UCSD-AML1 (cell line): ENCODE data around the gene ZFP36.

Source experiments
- DNase-seq: peaks from one replicate; lab custom pipeline; 2025; ENCODE audit not compliant: unreplicated experiment; lab: John Stamatoyannopoulos, UW

Gene ZFP36

GRCh38 chr19:39417463-39418181 lies 11.0 kb downstream of the ZFP36 start:
- DNase-seq: no peak

DNA sequence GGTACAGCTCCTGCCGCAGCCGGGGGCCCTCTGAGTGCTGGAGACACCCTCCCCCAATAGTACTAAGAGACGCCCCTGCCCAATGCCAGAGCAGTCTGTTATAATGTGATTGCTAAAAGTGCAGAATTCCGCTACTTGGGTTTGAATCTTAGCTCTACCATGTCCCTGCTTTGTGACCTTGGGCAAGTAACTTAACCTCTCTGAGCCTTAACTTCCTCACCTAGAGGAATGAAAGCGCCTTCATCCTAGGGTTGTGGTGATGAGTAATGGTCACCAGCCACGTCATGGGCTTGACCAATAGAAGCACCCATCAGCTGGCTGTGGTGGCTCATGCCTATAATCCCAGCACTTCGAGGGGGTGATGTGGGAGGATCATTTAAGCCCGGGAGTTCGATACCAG lies 12.4 kb downstream of the ZFP36 start:
- DNase-seq: no peak

- DNase-seq: no peak
These were observed 14.1 kb downstream of the ZFP36 start for GRCh38 chr19:39420769-39421168.

GRCh38 chr19:39422020-39422419 lies 15.4 kb downstream of the ZFP36 start:
- no peak for DNase-seq

DNA sequence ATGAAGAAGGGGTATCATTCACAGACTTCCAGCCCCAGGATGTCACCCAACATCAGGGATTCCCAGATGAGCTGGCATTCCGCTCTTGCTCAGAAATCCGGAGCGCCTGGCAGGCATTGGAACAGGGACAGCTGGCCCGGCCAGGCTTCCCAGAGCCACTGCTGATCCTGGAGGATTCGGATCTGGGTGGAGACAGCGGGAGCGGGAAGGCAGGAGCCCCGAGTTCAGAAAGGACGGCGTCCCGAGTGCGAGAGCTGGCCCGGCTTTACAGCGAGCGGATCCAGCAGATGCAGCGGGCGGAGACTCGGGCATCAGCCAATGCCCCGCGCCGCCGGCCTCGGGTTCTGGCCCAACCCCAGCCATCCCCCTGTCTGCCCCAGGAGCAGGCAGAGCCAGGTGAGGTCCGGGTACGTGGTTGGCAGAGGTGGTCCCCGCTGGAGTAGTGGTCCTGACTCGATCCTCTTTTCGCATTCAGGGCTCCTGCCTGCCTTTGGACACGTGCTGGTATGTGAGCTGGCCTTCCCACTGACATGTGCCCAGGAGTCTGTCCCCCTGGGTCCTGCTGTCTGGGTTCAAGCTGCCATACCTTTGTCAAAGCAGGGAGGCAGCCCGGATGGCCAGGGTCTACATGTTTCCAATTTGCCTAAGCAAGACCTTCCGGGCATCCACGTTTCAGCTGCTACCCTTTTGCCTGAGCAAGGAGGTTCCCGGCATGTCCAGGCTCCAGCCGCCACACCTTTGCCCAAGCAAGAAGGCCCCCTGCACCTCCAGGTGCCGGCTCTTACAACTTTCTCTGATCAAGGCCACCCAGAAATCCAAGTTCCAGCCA lies 16.8 kb downstream of the ZFP36 start:
- DNase-seq: no peak

DNA sequence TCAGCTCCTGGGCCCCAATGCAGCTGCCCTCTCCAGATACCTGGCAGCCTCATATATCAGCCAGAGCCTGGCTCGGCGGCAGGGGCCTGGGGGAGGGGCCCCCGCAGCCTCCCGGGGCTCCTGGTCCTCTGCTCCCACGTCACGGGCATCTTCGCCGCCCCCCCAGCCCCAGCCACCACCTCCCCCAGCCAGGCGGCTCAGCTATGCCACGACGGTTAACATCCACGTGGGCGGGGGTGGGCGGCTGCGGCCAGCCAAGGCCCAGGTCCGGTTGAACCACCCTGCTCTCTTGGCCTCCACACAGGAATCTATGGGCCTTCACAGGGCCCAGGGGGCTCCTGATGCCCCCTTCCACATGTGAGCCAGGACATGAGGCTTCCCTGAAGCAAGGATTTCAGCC lies 18.3 kb downstream of the ZFP36 start:
- no peak for DNase-seq

DNA sequence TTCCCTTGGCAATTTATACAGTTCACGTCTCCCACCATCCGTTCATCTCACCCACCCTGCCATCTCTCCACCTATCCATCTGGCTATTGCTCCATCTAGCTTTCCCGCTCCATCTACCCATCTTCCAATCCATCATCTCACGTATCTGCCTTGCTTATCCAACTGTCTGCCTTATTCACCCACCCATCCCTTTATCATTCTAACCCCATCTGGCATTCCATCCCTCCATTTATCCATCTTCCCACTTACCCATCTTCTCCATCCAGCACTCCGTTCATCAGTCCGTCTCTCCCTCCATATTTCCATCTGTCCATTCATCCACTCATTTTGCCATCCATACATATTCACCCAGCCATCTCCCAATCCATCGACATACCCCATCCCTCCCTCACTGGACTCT lies 19.1 kb downstream of the ZFP36 start:
- no peak for DNase-seq

DNA sequence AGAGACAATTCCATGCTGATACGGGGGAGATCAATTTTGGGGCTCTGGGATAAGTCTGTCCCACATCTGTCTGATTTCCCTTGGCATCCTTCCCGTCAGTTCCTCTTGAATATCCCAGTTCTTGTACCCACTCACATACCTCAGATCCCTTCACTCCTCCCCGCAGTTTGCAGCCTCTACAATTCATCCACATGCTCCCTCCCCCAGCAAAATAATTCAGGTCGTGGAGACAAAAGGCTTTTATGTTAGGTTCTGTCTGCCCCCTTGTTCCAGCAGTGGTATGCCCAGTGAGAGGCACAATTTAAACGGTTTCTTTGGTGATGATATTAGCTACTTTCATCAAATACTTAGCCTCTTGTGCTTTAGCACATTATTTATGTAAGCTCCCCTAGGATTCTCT lies 19.5 kb downstream of the ZFP36 start:
- no peak for DNase-seq

GRCh38 chr19:39427707-39428106 lies 21.1 kb downstream of the ZFP36 start:
- DNase-seq: no peak

DNA sequence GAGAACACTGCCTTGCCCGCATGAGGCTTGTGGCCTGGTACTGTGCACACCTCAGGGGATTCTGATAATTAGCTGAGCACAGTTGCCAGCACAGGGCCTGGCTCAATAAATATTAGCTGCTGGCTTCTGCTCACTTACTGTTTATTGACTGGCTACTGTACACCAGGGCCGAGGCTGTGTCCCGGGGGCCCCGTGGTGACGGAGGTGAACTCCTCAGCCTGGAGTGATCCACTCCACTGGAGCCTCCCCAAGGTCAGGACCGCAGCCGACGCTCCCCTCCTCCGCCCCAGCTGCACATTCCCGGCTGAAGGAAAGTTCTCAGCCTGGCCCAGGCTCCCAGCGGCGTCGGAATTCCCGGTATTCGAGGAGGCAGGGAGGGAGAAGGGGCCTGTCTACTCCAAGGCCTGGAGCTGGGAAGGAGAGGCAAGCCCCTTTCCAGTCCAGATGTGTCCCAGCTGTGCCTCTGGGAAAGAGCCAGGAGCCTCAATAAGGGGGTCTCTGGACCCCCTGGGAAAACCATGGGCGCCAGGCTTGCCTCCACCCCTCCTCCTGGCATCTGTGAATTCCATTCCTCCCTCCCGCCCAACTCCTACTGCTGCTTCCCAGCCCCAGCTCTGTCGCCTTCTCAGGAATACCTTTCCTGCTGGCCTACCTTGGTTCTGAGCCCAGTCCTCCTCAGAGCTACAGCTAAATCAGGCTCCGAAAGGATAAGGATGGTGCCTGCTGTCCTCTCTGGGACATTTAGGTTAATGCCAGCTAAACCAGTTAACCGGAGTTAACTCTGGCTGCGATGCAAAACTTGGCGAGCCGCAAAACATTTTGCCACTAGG lies 21.9 kb downstream of the ZFP36 start:
- no peak for DNase-seq

DNA sequence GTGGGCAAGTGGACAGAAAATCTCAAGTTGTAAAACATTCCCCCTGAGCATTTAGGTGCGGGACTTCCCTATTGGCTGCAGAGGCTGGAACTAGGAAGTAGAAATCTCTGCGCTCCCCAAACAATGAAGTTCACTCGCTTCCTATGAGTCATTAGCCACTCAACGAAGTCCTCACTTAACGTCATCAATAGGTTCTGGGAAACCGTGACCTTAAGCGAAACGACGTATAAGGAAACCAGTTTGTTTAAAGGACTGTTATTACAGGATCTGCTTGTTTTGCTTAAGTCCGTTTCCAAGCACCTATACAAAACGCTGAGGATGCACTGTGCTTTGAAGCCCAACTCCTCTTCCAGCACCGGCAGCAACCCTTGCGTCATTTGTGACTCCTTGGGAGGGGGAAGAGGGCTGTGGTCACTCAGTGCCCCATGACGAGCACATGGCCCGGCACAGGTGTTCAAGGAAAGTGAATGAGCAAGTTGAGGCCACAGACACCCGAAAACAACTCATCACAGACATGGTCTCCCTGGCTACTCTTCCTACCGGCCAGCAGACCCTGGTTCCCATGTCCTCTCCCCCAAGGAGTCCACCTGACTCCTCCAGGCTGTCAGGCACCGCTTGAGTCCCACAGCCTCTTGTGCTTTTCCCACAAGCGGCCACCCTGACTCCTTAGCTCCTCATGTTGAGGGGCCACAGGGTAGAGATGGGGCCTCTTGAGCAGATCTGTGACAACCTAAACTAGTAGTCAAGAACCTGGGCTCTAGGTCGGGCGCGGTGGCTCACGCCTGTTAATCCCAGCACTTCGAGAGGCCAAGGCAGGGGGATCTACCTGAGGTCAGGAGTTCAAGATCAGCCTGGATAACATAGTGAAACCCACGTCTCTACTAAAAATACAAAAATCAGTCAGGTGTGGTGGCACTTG lies 24.3 kb downstream of the ZFP36 start:
- peak; percentile 45 for DNase-seq

DNA sequence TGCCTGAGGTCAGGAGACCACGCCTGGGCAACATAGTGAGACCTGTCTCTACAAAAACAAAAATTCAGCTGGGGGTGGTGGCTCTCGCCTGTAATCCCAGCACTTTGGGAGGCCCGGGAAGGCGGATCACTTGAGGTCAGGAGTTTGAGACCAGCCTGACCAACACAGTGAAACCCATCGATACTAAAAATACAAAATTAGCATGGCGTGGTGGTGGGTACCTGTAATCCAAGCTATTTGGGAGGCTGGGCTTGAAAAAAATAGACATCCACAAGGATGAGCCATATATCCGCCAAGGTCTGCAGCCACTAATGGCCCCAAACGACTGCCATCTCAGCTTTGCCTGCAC lies 26.0 kb downstream of the ZFP36 start:
- no peak for DNase-seq

DNA sequence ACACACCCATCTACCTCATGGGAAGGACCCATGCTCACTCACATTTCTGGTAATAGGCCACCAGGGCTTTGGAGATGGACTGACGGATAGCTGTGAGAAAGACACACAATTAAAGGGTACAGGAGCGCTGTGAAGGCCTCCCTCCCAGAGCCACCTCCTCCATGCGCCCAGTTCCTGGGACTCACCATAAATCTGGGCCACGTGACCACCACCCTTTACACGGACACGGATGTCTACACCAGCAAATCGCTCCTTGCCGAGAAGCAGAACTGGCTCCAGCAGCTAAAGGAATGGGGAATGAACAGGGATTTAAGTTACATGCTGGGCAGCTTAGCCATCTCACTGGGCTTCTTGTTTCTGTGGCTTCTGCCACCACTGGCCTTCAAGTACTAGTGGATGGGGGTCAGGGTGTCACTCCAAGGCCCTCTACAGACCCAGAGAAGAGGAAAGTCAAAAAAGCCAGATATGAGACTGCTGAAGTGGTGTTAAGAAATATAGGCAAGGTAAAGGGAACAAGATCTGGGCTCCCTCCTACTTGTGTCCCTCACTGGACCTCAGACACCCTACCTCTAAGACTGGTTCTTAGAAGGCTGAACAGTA lies 26.9 kb downstream of the ZFP36 start:
- DNase-seq: no peak

- DNase-seq: no peak
These were observed 27.8 kb downstream of the ZFP36 start for GRCh38 chr19:39434123-39435076.

DNA sequence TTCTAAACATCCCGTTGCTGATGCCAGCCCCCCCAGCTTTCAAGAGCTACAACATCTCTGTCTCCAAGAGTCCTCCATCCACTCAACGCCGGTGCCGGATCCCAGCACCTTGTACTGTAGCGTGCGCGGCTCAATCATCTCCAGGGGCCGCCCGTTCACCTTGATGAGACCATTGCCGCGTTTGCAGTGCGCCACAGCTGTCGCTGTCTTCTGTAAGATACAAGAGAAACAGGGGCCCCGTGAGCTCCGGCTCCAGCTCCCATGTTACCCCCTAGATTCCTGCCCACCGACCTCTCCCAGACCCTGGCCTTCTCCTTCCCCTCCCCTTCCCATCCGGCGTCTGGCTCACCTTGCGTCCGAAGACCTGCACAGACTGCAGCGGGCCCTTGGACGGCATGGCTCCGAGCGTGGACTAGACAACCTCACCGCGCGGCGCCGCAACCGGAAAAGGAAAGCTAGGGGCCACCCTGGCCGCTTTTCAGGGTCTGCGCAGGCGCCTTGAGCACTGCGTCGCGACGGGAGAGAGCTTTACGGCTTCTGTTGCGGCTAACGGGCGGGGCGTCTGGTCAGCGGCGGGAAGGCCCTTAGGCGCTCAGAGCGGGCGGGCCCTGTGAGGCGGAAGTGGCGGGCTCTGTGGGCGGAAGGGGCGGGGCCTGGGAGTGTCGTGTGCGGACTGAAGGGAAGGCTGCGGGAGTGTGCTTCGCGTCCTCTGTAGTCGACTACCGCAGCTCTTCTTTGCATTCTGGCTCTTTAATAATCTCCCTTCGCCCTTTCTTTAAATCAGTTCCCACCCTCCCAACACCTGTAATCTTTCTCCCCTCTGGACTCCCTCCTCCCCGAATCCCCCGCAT lies 29.1 kb downstream of the ZFP36 start, which contains the start of gene RPS16:
Gene RPS16, minus strand, starts transcription at position 451 of the 851 bp plus-strand sequence. Its CDS starts 54 bp downstream, at position 397.
- DNase-seq: peak; percentile 100

DNA sequence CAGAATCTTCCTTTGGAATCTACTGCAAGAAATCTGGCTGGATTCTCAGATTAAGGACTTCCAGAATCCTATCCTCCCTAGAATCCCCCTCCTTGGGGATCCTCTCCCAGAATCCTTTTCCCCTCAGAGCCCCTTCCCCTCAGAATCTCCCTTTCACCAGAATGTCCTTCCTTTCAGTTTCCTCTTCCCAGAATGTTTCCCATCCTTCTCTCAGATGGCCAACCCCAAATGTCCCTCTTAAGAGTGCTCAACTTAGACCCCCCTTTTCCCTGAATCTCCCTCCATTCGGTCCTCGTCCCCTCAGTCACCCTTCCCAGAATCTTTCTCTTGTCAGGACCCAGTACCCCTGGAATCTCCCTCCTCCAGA lies 29.7 kb downstream of the ZFP36 start:
- no peak for DNase-seq

DNA sequence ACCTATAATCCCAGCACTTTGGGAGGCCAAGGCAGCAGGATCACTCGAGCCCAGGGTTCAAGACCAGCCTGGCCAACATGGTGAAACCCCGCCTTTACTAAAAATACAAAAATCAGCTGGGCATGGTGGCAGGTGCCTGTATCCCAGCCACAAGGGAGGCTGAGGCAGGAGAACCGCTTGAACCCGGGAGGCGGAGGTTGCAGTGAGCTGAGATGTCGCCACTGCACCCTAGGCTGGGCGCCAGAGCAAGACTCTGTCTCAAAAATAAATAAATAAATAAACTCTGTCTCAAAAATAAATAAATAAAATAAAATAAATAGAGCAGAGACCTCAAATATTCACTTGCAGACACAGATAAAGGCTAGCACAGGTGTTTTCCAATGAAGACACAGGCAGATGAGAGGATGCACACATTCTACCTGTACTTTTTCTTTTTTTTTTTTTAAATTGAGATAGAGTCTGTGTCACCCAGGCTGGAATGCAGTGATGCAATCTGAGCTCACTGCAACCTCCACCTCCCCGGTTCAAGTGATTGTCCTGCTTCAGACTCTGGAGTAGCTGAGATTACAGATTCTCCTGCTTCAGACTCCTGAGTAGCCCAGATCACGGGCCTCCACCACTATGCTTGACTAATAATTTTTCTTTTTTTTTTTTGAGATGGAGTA lies 31.8 kb downstream of the ZFP36 start:
- no peak for DNase-seq
